CD4-positive, CD25-positive, alpha-beta regulatory T cell (primary cell): ENCODE data around the gene ITM2A. TPM values are rescaled to one million over a fixed set of nuclear protein-coding genes. Genes with fewer than 3 reads are reported as not detected.

ENCODE experiments used
- polyA plus RNA-seq, 4 donors: library from polyadenylated mRNA; unstranded; fragments of 300-500 nt; fragmentation: Illumina TruSeq; gene quantifications; one replicate each; pipeline ENCODE4 v1.2.3, GENCODE V29; 2021
- total RNA-seq: library from RNA; stranded (reverse); gene quantifications from one replicate; pipeline ENCODE4 v1.2.3, GENCODE V29; 2022

Gene ITM2A
- total and polyA plus RNA-seq, 5 donors from 2014 or later: 135 to 625 (median 445) TPM

Other genes starting within 250 kb of the ITM2A start
- gene GPR174, start 222.6 kb downstream of the ITM2A start, total RNA-seq: 58.3 TPM
- 10 to 100 TPM in 1 of 4 donors, 1 to 10 TPM in 3; 6.3 to 14.8 (median 7.6) TPM for gene GPR174, start 222.6 kb downstream of the ITM2A start, polyA plus RNA-seq